Stimulated activated CD8-positive, alpha-beta memory T cell treated with anti-CD3 and anti-CD28 coated beads, Interleukin-2, amount 100 ng/mL, for 1 hour (primary cell): ENCODE data around the gene FAM228A.
A peak's percentile ranks its signal among the peaks of the same experiment; 100 is the strongest.
"Not testable (repeated sequence)": the region's sequence is repeated elsewhere in the genome, so short reads cannot be mapped to it uniquely, and the experiment has no call there.

Experiments used
- DNase-seq, 2 donors: peaks; one replicate each; pipeline ENCODE4 v3.0.0-alpha.2; 2020; ENCODE audit warnings: low read depth in 2 of 2

Gene FAM228A

DNA sequence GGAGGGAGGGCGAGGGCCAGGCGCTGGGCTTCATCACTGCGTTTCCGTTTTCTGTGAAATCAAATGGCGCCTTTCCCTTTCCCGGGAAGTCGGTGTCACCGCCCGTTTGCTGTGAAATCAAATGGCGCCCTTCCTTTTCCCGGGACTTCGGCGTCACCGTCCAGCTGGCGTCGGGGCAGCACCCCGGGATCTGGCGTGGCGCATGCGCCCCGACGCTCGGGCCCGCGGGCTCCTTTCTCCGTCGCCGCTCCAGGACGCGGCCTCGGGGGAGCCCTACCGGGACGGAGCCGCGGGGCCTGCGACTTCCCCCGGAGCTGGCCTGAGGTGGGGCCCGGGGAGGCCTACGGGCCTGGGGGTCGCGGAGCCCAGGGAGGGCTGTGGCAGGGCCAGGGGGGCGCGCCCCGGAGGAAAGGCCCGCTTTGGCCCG, at the start of gene FAM228A:
Gene FAM228A, plus strand, starts transcription at position 203 of the 427 bp plus-strand sequence. CDS start 428 bp downstream, outside the sequence.
- no peak for DNase-seq

DNA sequence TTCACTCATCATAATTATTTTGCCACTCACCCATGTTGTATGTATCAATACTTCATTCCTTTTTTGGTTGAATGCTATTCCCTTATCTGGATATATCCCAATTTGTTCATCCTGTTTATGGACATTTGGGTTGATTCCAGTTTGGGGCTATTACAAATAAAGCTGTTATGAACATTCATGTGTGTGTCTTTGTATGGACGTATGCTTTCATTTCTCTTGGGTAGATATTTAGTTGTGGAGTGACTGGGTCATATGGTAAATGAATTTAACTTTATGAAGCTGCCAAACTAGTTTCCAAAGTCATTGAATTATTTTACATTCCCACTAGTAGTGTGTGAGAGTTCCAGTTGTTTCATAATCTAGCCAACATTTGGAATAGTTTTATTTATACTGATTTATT, 48.9 kb upstream of the FAM228A start:
- no peak for DNase-seq

DNA sequence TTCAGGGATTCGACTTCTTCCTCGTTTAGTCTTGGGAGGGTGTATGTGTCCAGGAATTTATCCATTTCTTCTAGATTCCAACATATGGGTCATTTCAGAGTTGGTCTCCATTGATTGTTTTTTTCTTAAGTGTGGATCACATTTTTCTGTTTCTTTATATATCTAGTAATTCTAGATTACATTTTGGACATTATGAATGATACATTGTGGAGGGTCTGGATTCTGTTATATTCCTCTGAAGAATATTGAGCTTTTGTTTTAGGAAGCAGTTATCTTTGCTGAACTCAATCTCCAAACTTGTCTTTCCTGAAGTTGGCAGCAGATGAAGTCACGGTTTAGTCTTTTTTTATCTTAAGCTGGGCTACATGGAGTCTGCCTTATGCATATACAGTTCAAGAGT, 42.3 kb upstream of the FAM228A start:
- no peak for DNase-seq

DNA sequence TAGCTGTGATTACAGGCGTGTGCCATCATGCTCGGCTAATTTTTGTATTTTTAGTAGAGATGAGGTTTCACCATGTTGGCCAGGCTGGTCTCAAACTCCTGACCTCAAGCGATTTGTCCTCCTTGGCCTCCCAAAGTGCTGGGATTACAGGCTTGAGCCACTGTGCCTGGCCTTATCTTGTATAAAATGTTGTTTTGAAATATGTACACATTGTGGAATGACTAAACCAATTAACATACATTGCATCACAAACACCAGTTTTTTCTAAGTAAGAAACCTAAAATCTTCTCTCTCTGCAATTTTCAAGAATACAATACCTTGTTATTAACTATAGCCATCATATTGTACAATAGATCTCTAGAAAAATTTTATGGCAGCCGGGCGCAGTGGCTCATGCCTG, 34.5 kb upstream of the FAM228A start:
- DNase-seq: not testable (repeated sequence)

DNA sequence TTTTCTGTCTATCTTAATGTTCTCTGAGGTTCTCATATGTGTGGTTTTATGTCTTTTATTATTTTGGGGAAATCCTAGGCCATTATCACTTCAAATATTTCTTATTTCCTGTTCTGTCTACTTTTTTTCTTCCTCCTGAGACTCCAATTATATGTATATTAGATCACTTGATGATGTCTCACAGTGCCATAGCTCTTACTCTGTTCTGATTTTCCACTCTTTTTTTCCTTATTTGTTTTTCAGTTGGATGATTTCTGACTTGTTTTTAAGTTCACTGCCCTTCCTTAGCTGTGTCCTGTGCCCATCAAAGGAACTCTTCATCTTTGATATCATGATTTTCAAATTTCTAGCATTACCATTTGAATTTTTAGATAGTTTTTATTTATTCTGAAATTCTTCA, 27.5 kb upstream of the FAM228A start:
- no peak for DNase-seq

DNA sequence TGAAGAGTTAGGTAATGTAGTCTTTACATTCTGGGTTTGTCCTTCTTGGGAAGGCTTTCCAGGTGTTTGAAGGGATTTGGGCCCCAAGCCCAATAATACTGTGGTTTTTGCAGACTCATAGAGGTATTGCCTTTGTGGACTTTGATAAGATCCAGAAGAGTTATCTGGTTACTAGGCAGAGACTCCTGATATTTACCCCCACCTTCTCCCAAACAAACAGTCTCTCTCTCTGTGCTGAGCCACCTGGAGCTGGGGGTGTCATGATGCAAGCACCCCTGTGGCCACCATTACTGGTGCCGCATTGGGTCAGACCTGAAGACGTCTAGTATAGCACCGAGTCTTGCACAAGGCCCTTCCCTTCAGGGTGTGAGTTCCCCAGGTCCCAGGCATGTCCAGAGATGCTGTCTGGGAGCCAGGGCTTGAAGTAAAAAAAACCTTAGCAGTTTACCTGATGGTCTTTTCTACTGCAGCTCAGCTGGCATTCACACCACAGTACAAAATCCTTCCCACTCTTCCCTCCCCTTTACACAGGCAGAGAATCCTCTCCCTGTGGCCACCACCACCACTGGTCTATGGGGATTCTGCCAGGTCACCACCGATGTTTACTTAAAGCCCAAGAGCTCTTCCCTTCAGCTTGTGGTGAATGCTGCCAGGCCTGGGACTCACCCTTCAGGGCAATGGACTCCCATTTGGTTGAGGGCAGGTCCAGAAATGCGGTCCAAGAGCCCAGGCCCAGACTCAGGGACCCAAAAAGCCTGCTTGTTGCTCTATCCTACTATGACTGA, 22.2 kb upstream of the FAM228A start:
- DNase-seq: no peak

DNA sequence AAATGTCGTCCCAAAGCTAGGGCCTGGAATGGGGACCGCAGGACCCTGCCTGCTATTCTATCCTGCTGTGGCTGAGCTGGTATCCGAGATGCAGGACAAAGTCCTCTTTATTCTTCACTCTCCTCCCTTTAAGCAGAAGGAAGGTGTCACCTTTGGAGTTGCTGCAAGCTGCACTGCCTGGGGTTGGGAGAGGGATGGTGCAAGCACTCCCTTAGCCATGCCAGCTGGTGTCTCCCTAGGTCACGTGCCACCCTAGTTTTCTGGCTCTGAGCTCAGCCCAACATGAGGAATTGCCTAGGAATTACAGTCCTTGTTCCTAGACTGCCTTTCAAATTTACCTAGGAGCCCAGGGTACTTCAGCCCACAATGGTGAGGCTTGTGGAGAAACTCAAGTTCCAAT, 21.4 kb upstream of the FAM228A start:
- DNase-seq: no peak

DNA sequence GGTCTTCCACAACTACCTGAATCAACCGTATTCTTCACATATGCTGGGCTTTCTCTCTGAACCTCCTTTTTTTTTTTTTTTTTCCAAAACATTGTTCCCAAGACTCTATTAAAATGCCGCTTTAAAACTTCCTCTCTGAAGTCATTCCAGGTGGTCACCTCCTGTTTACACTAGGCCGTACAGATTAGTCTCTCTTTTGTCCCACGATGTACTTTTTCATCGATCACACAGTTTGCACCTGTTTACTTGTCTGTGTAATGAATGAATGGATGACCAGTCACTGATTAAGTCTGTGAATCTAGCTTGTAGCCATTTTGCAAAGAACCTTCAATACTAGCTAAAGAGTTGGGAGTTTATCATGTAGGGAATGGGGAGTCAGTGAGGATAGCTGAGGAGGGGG, 16.7 kb upstream of the FAM228A start:
- no peak for DNase-seq

DNA sequence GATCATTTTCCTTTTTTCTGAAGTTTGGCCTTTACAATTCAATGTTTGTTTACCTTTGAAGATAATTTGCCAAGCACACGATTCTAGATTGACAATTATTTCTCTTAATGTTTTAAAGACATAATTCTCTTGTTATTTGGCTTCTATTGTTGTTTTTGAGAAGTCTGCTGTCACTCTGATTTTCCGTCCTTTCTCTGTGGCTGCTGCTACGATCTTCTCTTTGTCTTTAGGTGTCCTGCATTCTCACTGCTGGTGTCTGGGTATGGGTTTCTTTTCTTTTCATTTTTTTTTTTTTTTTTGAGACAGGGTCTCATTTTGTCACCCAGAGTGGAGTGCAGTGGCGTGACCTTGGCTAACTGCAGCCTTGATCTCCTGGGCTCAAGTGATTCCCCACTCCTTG, 15.1 kb upstream of the FAM228A start:
- no peak for DNase-seq

DNA sequence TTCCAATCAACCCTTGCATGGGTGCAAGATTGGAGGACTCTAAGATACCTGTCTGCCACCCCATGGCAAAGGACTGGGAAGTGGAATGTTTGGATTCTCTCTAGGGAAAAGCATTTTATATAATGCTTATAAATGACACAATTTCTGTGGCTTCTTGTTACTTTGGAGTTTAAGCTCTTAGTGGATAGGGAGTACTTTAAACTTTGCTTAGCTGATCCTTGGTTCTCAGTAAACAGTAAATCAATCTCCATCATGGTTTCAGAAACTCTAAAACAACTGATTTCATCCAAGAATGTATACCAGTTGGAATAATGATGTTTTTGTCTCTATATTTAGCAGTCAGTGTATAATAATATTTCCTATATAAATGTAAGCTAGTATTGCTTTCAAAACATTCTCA, 14.1 kb upstream of the FAM228A start:
- DNase-seq: no peak

DNA sequence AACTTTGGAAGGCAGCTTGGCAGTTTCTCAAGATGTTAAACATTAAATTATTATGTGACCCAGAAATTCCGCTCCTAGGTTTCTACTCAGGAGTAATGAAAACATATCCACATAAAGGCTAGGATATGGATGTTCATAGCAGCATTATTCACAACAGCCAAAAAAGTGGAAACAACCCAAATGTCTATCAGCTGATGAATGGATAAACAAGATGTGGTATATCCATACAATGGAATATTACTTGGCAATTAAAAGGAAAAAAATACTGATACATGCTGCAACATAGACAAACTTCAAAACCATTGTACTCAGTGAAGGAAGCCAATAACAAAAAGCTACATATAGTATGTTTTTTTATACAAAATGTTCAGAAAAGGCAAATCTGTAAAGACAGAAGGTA, 12.4 kb upstream of the FAM228A start:
- no peak for DNase-seq

DNA sequence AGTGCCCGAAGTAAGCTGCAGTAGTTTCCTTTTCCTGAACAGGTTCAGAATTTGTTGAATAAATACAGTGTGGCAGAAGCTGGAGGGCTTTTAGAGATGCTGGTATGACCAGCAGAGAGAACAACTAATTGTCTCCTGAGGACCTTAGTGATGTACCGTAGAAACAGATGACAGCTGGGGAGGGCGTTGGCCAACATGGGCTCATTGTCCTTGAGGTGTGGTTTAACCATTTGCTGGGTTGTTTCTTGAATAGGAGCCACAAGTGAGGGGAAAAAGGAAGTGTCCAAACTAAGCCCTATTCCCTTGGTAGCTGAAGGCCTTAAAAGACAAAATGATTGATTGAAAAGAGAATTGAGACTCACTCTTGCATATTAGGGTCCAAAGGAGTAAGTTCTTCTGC, 11.7 kb upstream of the FAM228A start:
- DNase-seq: no peak

DNA sequence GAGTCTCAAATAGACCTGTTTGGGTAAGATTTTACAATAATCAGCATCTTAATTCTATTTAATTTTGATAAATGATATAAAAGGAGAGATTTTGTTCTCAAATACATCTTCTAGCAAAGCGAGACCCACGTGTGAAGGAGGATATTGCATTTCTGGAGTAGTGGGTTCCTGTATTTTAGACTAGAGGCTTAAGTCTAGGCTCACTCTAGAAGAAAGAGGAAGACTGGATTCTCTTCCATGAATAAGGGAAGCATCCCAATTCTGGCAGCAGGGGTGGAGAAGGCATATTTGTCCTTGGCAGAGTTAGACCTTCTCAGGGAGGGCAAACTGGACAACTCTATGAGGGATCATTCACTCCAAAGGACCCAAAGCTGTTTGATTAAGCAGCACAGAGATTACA, 11.3 kb upstream of the FAM228A start:
- DNase-seq: no peak

DNA sequence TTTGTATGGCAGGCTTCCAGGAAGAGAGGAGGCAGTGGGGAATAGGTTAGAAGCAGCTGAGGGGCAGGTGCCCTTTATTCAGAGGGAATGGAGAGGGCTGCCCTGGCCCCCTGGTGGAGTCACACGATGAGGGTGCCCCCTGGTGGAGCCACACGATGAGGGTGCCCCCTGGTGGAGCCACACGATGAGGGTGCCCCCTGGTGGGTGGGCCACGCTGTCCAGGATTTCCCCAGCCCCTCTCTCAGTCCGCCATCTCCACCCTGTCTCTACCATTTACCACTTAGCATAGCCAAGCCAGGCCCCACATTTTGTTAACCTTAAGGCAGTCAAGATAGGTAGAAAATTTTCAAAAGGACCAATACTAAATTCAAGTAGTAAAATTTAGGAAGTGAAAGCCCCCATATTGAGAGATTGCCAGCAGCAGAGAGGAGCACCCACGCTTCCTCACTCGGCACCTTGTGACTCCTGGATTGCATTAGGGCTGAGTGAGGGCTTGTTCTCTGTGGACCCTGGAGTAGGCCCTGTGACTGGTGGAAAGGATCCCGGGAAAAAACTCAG, 10.4 kb upstream of the FAM228A start:
- peak in 1 of 2 donors; percentile 4 for DNase-seq

DNA sequence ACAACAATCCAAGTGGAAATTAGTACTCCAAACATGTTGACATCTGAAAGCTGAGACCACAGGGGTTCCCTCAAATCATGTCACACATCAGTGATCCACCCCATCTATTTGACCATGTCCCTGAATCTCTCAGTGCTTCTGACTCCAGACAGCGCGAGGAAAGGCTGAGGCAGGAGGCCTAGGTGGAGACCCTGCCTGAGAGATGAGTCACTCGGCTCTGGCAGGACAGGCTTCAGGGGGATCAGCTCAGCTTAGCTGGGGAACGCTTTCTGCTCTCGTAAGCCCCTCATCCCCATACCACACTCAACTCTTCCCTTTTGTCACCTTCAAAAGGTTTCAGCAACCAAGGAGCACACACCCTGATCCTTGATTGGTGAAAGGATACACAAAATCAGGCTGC, 5.8 kb upstream of the FAM228A start:
- no peak for DNase-seq

DNA sequence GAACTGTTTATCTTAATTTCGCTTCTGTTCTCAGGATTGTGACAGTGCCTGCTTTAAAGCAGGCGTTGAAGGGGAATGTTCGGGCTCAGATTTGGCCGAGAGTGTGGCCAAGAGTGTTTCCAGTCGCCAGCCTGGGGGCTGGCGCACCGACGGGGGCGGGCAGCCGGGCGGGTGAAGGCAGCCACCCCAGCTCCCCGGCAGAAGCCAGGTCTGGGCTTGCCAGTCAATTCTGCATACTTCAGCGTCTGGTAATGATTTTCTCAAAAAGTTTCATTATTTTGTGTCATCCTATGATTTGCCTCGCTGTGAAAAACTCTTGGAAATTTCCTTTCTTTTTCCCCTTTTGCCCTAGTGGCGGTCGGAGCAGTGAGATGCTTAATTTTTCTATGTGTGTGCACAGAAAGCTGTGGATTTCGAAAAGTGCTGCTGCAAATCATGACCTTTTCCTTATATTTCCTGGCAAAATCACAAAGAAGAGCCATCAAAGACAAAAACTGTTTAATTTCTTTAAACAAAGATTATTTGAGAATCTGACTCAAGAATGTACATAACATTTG, 856 bp downstream of the FAM228A start:
- DNase-seq: no peak

DNA sequence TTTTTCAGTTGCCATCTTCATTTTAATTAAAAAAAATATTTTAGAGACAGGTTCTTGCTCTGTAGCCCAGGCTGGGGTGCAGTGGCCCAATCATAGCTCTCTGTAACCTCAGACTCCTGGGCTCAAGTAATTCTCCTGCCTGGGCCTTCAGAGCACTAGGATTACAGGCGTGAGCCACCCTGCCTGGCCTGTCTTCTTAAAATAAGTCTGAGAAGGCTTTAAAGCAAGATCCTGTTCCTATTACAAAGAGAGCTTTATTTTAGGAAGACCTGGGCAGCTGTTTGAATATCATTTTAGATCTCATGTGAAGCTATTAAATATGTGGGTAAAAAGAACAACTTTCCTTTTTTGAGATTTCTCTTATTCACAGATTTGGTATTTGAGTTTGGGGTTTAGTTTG, 1.5 kb downstream of the FAM228A start:
- no peak for DNase-seq

DNA sequence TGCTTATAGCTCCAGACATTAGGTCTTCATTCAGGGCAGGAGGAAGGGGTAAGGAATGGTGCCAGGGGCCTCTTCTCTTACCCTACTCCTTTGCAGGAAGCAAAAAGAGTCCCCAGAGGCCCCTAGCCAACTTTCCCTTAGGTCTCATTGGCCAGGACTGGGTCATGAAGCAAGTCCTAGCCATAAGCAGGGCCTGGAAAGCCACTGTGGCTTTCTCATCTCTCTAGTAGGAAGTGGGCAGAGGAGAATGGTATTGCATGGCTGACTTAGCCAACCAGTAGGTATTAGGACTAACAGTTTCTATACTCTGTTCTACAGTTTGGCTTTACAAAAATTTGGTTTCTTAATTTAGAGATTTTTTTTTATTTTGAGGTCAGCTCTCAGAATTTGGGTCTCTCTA, 4.8 kb downstream of the FAM228A start:
- DNase-seq: no peak

DNA sequence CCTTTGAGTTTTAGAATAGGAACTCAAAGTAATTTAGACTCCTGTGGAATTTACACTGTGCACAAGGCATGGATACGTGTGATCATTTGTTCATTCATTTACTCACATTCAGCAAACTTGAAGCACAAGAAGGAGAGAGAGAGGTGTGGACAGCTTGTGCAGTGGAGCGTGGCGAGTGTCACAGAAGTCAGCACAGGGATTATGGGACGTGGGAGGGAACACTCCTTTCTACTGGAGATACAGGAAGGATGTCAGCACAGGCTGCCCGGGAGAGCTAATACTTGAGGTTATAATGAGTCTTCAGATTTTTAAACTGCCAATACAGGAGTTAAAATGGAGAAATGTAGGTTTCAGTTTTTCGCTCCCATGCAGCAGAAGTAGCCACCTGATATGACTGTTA, 7.0 kb downstream of the FAM228A start:
- no peak for DNase-seq

DNA sequence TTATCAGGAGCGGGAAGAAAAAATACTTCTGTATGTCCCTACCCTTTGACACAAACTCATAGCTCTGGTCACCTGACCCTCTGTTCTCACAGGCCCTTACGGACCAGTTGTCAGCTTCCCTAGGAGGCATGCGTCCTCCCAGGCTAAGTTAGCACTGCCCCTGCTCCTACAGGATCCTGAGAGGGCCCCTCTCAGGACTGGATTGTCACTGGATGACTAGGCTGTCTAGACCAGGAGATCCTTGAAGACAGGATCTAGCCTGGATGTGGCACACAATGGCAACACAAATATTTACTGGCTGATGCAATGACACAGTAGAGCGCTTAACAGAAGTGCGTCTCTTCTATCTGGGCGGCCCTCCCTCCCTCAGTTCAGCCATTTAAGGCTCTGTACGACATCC, 7.7 kb downstream of the FAM228A start:
- DNase-seq: no peak

DNA sequence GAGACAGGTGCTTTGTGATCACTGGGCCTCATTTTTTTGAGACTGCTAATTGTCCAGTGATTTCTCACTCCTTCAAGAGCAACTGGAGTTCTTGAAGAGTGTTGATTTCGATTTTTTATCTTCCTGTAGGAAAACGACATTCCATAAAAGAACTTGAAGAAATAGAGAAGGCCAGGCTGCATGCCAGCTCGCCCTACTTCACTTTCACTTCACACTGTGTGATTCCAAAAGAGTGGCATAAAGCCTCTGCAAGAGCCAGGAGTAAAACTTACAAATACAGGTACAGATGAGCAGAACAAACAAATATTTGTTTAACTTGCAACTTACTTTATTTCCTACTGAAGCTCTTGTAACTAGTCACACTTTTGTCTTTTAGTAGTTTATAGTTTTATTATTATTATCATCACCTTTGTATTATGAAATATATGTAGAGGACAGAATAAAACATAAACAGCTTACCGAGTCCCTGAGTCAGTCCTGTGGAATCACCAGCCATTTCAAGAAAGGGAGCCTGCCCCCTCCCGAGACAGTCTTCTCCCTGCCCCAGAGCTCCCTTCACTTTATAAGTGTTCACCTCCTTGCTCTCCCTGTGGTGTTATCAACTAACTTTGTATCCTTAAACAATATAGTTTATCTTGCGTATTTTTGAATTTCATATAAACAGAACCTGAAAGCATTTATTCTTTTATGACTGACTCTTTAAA, 8.7 kb downstream of the FAM228A start:
- no peak for DNase-seq

DNA sequence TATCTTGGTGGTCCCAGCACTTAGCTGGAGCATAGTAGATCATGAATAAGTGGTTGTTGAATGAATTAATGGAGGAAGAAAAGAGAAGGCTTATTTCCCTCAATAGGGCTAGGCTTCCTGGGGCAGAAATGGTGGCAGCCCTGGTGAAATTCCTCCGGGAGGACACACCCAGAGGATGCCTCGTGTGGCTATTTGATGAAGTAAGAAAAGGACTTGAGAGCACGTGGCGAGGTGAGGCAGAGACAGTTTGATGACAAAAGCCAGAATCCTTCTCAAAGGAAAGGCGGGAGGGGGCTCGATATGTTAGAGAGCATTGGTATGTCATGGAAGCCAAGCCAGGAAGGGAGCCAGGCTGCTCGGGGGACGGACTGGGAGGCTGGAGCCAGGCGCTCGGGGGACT, 14.7 kb downstream of the FAM228A start:
- no peak for DNase-seq

DNA sequence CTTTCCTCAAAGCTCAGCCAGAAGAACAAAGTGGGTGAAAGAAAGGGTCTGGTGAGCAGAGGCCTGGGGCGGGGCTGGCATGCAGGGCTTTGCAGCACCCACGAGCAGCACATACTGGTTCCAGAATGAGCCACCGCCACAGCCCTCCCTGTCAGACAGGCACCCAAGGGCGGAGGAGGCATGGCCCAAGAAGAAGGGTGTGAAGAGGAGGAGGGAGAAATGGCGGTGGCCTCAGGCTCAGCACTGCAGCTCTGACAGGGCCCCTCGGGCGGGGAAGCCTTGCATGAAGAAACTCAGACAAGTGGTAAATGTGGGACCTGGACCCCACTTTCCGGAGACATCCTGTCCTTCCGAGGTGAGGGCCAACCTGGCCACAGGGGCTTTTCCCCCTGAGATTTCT, 15.7 kb downstream of the FAM228A start:
- DNase-seq: no peak
